Mucosa of rectum (tissue), 2 donors: ENCODE data around the gene TMEM147.
"Not testable (repeated sequence)": the region's sequence is repeated elsewhere in the genome, so short reads cannot be mapped to it uniquely, and the experiment has no call there.

Experiments
- H3K27ac ChIP-seq, 2 donors: one replicate each; pipeline ENCODE4 v1.7.0; 2013; ENCODE audit warnings: inconsistent platforms in 2 of 2, low read depth in 2 of 2, low read length in 2 of 2
- H3K27me3 ChIP-seq, 2 donors: one replicate each; pipeline ENCODE4 v1.7.0; 2013; ENCODE audit warnings: low read length in 2 of 2; ENCODE audit not compliant: control insufficient read depth in 2 of 2, insufficient read depth in 2 of 2
- H3K36me3 ChIP-seq, 2 donors: one replicate each; pipeline ENCODE4 v1.7.0; 2013; ENCODE audit warnings: low read length in 2 of 2; ENCODE audit not compliant: control insufficient read depth in 2 of 2, insufficient read depth in 2 of 2
- H3K4me1 ChIP-seq, 2 donors: one replicate each; pipeline ENCODE4 v1.7.0; 2013; ENCODE audit warnings: low read length in 2 of 2, mild to moderate bottlenecking in 1 of 2; ENCODE audit not compliant: control insufficient read depth in 2 of 2, insufficient read depth in 2 of 2
- H3K4me3 ChIP-seq, 2 donors: one replicate each; pipeline ENCODE4 v1.7.0; 2013; ENCODE audit warnings: low read length in 2 of 2
- H3K9ac ChIP-seq, 2 donors: one replicate each; pipeline ENCODE4 v1.7.0; 2013; ENCODE audit warnings: low read length in 2 of 2, low read depth in 1 of 2, mild to moderate bottlenecking in 1 of 2
- H3K9me3 ChIP-seq, 2 donors: one replicate each; pipeline ENCODE4 v1.7.0; 2013; ENCODE audit warnings: low read length in 2 of 2; ENCODE audit not compliant: control insufficient read depth in 2 of 2
- donor health status: healthy.
- donor health status: Normal muscosa, but diverticular disease.

Gene TMEM147

DNA sequence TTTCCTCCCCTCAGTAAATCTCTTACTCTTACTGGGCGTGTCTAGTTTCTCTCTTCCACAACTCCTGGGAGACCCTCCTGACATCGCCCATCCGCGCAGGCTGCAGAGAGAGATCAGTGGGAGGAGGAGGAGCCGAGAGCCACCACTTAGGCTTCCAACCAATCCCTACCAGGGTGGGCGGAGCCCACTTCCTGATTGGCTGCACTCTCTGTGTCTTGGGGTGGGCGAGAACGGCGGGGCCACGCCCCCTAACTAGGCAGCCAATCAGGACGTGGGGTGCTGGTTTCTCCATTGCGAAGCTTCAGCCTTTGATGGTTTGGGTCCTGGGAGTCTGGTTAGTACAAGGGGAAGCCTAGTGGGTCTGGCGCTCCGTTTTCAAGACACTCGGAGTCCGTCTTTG is 40.4 kb downstream of the TMEM147 start, which contains the start of gene PMIS2:
TSS of gene PMIS2 (plus strand) at position 326 of the 400 bp plus-strand sequence. CDS start 87 bp downstream, outside the sequence.
- Histone ChIP-seq H3K4me1 (no peaks in the 10 kb centered on the region), H3K9me3 (no peaks in the 10 kb centered on the region), H3K27ac (no peak within 1 kb of the TSS), H3K9ac (no peak within 1 kb of the TSS), H3K36me3 (no peaks in the 10 kb centered on the region), H3K27me3 (no peaks in the 10 kb centered on the region), H3K4me3 (no peak within 1 kb of the TSS)

DNA sequence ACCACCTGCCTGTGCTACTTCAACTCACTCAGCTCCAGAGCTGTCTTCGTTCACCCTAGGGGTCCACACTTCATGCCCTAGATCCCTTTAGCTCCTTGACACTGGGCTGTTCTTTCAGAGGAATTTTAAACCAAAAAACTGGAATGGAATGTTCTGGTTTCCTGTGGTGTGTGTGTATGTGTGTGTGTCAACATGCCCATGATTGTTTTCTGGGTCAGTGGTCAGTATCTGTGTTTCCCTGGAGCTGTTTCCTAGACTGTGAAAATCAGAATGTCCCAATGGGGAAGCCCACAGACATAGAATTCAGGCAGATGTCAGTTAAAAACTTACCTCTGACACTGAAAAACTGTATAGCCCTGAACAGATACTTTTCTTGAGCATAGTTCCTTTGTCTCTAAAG is 41.9 kb downstream of the TMEM147 start:
- no peaks in the 10 kb centered on the region for H3K9me3 ChIP-seq
- no peak overlapping the region for H3K4me3 ChIP-seq
- no peaks in the 10 kb centered on the region for H3K27me3 ChIP-seq
- no peaks in the 10 kb centered on the region for H3K4me1 ChIP-seq
- no peaks in the 10 kb centered on the region for H3K36me3 ChIP-seq
- no peak overlapping the region for H3K27ac ChIP-seq
- H3K9ac ChIP-seq, result no peak overlapping the region

DNA sequence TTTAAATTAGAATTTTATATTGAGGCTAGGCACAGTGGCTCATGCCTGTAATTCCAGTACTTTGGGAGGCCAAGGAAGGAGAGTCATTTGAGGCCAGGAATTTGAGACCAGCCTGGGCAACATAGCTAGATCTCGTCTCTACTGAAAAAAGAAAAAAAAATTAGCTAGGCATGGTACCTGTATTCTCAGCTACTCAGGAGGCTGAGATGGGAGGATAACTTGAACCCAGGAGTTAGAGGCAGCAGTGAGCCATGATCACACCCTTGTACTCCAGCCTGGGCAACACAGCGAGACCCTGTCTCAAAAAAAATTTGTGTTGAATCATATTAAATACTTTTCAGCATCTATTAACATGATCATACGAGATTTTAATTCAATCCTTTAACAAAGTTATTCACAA is 45.4 kb downstream of the TMEM147 start:
- no peaks in the 10 kb centered on the region for H3K4me1 ChIP-seq
- H3K27ac ChIP-seq, result no peak overlapping the region
- H3K27me3 ChIP-seq, result no peaks in the 10 kb centered on the region
- H3K9me3 ChIP-seq, result no peaks in the 10 kb centered on the region
- no peak overlapping the region for H3K4me3 ChIP-seq
- no peaks in the 10 kb centered on the region for H3K36me3 ChIP-seq
- no peak overlapping the region for H3K9ac ChIP-seq

DNA sequence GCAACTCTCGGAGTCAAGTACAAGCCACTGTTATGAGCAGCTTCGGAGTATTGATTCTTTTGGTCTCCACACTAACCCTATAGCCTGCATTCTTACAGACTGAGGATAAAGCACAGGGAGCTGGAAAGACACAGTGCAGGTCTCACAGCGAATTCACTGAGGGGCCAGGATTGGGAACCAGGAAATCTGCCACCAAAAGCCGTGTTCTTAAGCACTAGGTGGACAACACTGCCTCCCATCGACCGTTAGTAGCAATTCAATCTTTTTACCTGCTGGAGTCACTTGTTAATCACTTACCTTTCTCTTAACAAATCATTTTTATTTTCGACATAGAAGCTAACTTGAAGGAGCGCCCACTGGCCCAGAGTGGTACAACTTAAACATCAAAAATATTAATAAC is 46.8 kb downstream of the TMEM147 start:
- Histone ChIP-seq H3K4me3 (no peak overlapping the region), H3K9me3 (no peaks in the 10 kb centered on the region), H3K9ac (no peak overlapping the region), H3K27ac (no peak overlapping the region), H3K4me1 (no peaks in the 10 kb centered on the region), H3K36me3 (no peaks in the 10 kb centered on the region), H3K27me3 (no peaks in the 10 kb centered on the region)

DNA sequence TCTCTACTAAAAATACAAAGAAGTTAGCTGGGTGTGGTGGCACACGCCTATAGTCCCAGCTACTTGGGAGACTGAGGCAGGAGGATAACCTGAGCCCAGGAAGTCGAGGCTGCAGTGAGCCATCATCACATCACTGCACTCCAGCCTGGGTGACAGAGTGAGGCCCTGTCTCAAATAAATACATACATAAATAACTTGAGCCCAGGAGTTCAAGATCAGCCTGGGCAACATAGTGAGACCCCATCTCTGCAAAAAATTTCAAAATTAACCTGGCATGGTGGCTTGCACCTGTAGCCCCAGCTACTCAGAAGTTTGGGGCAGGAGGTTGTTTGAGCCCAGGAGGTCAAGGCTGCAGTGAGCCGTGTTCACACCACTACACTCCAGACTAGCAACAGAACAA is 49.6 kb downstream of the TMEM147 start:
- H3K9me3 ChIP-seq, H3K4me3 ChIP-seq, H3K27me3 ChIP-seq, H3K4me1 ChIP-seq, H3K9ac ChIP-seq, H3K27ac ChIP-seq, H3K36me3 ChIP-seq: not testable (repeated sequence)

DNA sequence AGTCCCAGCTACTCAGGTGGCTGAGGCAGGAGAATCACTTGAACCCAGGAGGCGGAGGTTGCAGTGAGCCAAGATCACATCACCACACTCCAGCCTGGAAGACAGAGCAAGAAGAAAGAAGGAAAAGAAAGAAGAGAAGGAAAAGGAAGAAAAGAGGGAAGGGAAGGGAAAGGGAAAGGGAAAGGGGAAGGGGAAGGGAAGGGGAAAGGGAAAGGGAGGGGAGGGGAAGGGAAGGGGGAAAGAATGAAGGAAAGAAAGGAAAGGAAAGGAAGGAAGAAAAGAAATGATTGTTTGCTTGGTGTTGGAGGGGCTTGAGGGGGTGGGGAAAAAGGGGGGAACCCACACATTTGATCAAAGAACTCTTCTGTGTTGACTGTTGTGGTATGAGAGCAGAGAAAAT is 50.5 kb downstream of the TMEM147 start:
- Histone ChIP-seq H3K4me3 (no peak overlapping the region), H3K36me3 (no peaks in the 10 kb centered on the region), H3K27ac (no peak overlapping the region), H3K4me1 (no peaks in the 10 kb centered on the region), H3K27me3 (no peaks in the 10 kb centered on the region), H3K9me3 (no peaks in the 10 kb centered on the region), H3K9ac (no peak overlapping the region)

DNA sequence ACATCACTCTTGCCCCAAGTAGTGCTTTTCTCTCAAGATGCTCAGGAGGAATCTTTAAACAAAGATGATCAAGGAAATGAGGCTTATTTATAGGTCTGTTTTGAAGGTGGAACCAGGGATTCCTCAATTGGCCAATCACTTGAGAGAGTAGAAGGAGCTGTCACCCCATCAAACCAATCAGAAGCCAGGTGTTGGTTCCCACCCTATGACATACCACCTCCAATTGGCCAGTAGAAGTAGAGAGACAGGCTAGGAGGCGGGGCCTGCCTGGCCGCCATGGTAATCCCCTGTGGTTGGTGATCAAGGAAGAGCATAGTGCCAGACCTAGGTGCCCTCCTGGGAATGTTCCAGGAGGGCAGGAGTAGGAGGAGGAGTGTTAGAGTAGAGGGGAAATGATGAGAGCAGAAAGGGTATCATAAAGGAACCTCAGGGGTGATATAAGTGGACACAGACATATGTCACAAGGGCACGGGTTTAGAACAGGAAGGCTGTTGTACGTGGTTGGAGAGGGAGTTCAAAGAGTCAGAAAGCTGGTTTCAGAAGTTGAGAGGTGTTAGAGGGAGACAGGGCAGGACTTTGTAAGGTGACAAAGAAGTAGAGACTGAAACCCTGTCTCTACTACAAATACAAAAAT is 51.1 kb downstream of the TMEM147 start:
- Histone ChIP-seq H3K9ac (no peak overlapping the region), H3K4me1 (no peaks in the 10 kb centered on the region), H3K4me3 (no peak overlapping the region), H3K27ac (no peak overlapping the region), H3K36me3 (no peaks in the 10 kb centered on the region), H3K27me3 (no peaks in the 10 kb centered on the region), H3K9me3 (no peaks in the 10 kb centered on the region)
